Suppressor macrophage treated with lipopolysaccharide for 1 hour (primary cell): ENCODE data around the gene SLC25A12.

Source experiments
- DNase-seq, 3 donors: peaks; one replicate each; pipeline ENCODE4 v3.0.0-alpha.2; 2020 to 2022

Gene SLC25A12

GRCh38 chr2:171889333-171889732 is 4.7 kb downstream of the SLC25A12 start:
- no peak for DNase-seq

DNA sequence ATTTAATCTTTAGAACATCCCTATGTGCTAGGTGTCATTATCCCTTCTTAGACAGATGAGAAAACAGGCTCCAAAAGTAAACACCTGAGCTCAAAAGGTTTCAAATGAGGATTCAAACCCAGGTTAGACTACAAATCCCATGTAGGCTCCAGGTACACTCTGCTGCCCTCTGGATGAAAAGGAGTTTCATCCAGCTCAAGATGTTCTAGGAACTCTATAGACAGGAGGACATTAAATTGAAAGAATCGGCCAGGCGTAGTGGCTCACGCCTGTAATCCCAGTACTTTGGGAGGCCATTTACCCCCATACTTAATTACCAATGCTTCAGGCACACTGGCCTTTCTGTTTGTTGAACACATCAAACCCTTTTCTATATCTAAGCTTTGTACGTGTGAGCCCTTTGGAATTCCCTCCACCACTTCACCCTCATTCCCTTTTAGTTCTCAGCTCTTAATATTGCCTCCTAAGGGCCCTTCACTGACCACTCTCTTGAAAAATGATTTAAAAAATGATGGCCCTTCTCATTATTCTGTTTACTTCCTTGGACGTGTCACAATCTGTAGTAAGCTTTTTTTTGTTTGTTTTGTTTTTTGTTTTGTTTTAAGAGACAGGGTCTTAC is 10.7 kb downstream of the SLC25A12 start:
- no peak for DNase-seq

DNA sequence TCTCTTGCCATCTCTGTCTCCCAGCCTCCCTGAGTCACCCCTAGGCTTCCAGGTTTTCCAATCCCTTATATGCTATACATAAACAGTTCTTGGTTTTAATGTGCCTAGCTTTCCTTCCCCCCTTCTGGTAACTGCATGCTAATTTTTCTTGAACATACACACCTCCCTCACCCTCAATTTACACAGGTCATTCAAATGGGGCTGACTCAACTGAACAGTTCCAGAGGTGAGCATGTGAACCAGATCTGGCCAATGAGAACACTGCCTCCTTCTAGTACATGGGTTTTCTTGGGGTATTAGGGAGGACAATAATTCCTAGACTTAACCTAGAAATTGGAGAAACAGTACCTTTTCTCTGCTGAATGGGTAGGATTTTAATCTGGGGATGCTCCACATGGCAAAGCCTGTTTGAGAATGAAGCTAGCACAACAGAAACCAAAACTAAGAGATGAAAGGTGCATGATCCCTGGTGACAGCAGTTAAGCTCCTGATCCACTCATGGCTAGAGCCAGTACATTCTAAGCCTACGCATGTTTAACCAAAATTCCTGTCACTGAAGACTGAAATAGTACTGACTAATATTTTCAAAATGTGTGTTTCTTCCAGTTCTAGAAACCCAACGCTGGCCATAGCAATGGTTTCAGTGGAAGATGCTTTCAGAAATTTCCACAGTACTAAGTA is 11.8 kb downstream of the SLC25A12 start:
- DNase-seq: no peak

DNA sequence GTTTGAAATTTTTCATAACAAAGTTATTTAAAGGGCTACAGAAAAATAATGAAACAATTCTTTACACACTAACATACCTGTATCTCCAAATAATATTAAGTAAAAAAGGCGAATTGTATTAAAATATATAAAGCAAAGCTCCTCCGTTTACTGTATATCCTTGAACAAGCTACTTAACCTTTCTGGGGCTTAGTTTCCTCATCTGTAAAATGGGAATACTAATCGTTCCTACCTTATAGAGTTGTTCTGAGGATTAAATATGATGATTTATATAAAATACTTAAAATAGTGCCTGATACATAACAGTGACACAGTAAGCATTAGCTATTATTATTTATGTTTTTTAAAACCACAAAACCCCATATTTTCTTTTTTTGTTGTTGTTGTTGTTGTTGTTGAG is 13.3 kb downstream of the SLC25A12 start:
- DNase-seq: no peak

DNA sequence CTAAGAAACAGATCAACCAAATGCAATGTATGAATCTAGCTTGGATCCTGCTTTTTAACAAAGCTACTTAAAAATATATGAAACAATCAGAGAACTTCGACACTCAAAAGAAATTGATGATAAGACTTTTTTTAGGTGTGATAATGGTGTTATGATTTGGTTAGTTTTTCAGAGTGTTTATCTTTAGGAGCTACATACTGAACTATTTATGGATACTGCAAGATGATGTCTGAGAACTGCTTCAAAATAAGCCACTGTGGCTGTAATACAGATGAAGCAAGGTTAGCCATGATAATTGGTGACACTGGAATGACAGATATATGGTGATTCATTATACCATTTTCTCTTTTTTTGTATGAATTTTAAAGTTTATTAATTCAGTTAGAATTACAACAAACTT is 14.2 kb downstream of the SLC25A12 start:
- no peak for DNase-seq

- DNase-seq: no peak
Observed at GRCh38 chr2:171878481-171878993, 15.5 kb downstream of the SLC25A12 start.

DNA sequence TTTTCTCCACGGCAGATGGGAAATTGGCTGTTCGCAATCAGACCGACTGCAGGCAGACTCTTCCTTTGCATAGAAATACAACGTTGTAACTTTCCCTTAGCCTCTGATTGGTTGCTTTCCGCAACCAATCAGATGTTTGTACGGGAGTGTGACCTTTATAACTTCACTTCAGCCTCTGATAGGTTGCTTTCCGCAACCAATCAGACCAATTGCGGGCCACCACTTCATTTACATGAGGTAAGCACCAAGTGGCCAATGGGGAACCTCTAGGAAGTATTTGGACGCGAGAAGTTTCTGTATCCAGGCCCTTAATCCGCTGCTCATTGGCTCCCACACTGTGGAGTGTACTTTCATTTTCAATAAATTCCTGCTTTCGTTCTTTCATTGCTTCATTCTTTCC is 19.1 kb downstream of the SLC25A12 start:
- DNase-seq: no peak

DNA sequence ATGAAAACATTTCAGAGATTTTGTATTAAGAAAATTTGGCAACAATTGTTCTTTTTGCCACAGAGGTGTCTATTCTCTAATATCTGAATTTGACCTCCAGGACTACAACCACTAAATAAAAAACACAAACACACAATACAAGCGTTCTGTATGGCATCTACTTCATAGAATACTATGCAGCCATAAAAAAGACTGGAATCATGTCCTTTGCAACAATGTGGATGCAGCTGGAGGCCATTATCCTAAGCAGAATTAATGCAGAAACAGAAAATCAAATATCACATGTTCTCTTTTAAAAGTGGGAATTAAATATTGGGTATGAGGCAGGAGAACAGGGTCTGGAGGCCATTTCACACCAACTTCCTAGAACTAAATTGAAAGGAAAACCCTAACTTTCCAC is 19.5 kb downstream of the SLC25A12 start:
- DNase-seq: no peak

DNA sequence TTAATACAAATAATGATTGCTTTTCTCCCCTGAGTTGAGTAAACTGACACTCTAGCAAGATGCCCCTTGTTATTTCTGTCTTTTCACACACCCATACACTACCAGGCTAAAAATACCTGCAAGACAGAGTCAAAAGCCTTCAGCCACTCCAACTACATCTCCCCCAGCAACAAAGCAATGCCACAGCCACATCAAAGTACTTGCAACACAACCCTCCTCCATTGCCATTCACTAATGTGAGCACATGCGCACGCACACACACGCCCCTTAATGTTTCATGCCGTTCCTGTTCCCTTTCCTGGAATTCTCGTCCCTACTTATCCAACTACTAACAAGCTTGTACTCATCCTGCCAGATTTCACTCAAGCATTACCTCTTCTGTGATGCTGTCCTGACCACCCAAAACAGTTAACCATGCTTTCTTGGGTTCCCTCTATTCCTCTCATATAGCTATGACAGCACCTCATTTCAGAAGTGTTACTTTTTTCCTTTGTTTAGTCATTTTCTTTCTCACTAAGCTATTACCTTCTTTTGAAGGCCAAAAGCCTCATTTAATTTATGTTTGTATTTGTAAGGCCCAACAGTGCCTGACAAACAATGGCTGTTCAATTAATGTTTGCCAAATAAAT is 29.6 kb downstream of the SLC25A12 start:
- no peak for DNase-seq

GRCh38 chr2:171862501-171862900 is 31.5 kb downstream of the SLC25A12 start:
- DNase-seq: no peak

GRCh38 chr2:171858397-171858958 is 35.6 kb downstream of the SLC25A12 start:
- no peak for DNase-seq

GRCh38 chr2:171855401-171855800 is 38.6 kb downstream of the SLC25A12 start:
- DNase-seq: no peak

- no peak for DNase-seq
Observed at GRCh38 chr2:171852366-171852888, 41.6 kb downstream of the SLC25A12 start.

- no peak for DNase-seq
Observed at GRCh38 chr2:171847627-171848026, 46.4 kb downstream of the SLC25A12 start.

DNA sequence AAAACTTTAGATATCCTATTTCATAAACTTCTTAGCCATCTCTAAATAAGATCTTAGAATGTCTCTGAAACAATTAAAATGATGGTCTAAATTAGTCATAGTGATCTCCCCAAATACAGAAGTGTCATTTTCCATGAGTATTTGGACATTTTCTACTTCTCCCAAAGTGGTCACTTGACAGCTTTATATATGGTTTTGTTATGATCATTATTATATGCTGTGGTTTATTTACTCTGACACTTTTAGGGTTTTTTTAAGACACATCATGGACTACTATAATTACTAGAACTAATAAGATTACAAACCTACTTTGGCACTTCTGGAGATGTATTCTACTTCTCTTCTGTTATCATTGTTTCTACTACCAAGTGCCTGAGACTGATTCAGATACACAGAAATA is 47.1 kb downstream of the SLC25A12 start:
- DNase-seq: peak in 1 of 3 donors; percentile 26

- DNase-seq: no peak
Observed at GRCh38 chr2:171841996-171842395, 52.0 kb downstream of the SLC25A12 start.

DNA sequence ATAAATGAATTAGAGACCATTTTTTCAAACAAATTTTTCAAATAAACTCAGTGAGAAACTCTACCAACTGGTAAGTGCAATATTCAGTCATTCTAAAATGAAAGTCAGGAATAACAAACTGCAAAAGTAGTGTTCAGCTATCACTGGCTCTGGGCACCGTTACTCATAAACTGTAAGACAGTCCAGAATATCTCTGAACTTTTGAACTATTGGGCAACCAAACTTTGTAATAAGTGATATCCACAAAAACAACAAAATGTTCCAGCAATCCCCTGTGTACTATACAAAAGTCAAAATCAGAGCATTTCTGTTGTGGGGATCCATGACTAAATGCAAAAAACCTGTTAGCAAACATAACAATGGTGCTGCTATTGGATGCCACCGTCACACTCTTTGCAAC is 56.3 kb downstream of the SLC25A12 start:
- no peak for DNase-seq

DNA sequence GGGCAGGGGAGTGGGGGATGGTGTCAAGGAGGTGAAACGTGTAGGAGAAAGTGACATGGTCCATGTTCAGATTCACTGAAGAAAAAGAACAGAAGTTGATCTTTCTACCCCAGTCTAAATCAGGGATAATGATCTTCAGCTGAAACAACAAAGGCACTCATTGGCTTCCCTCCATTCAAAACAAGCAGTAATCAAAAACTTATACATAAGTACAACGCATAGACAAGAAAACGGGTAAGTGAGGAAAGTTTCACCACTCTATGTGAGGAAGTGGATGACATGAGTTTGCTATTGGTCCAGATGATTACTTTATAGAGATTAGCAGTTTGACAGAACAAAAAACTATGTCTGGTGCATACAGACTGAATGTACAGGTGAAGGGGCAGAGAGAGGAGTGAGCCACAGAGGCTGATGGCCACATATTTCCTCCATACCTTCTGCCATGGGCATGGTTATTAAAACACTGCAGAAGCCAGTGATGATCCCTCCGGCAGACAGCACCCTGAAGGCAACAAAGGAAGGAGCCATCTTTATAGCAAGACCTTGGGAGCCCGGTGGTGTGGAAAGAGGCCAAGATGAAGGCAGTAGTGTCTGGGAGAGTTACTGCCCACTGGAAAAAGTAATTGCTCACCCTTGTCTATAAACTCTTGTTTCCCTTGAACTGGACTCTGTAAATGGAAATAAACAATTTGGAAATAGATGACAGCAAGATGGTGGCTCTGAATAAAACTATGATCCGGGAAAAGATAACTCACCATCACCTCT is 57.7 kb downstream of the SLC25A12 start:
- no peak for DNase-seq

GRCh38 chr2:171835386-171835785 is 58.7 kb downstream of the SLC25A12 start:
- DNase-seq: no peak

GRCh38 chr2:171834286-171834685 is 59.8 kb downstream of the SLC25A12 start:
- no peak for DNase-seq

- DNase-seq: no peak
Observed at GRCh38 chr2:171832489-171832888, 61.6 kb downstream of the SLC25A12 start.

- DNase-seq: no peak
Observed at GRCh38 chr2:171830039-171830438, 64.0 kb downstream of the SLC25A12 start.

DNA sequence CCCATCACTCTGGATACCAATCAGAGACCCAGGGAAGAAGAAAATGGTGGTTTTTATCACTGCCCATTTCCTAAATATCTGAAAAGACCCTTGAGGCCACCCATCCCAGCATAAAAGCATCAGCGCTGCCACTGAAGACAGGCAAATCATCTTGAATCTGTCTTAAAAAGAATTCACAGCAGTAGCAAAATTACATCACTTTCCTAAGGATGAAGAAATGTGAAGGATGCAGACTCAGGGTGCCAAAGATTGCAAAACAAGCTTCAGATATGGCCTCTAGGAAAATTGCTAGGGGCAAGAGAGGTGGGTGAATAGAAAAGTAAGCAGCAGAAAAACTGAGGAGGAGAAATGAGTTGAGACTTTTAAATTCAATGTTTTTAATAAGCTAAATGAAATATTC is 70.0 kb downstream of the SLC25A12 start:
- DNase-seq: peak in 1 of 3 donors; percentile 8
